WTC11 (cell line): ENCODE data around the gene CDH13.

Experiments used
- CDX4 ChIP-seq: fragments of 250-450 bp; sonication (Bioruptor Pico); IDR thresholded peaks from 2 replicates; pipeline ENCODE4 v1.9.0; 2021; ENCODE audit warnings: moderate library complexity, mild to moderate bottlenecking, inconsistent platforms, borderline replicate concordance
- CTCF ChIP-seq: fragments of 200-600 bp; IDR thresholded peaks from 2 replicates; pipeline ENCODE4 v1.8.0; 2022; ENCODE audit warnings: antibody characterized with exemption
- SP1 ChIP-seq: sonication (generic); formaldehyde crosslinking; conservative IDR thresholded peaks from 2 replicates; pipeline ENCODE4 v1.8.1; 2022; ENCODE audit warnings: missing genetic modification reagents
- TEAD4 ChIP-seq: sonication (generic); formaldehyde crosslinking; IDR thresholded peaks from 2 replicates; pipeline ENCODE4 v1.8.0; 2022; ENCODE audit warnings: mild to moderate bottlenecking, missing genetic modification reagents
- ZNF423 ChIP-seq: fragments of 250-450 bp; sonication (Bioruptor Pico); IDR thresholded peaks from 2 replicates; pipeline ENCODE4 v2.1.2; 2022; ENCODE audit warnings: mild to moderate bottlenecking, moderate library complexity
- TF ChIP-seq, protein P1 (sequence below): sonication (generic); formaldehyde crosslinking; IDR thresholded peaks from 2 replicates; pipeline ENCODE4 v1.8.1; 2023; ENCODE audit warnings: mild to moderate bottlenecking, missing genetic modification reagents
- TF ChIP-seq, protein P2 (sequence below): fragments of 250-450 bp; sonication (Bioruptor Pico); IDR thresholded peaks from 2 replicates; pipeline ENCODE4 v1.9.0; 2021; ENCODE audit warnings: mild to moderate bottlenecking

- no peak for TF ChIP-seq ZNF423 (CRISPR knock-in tag)
- TF ChIP-seq, protein P1, sequence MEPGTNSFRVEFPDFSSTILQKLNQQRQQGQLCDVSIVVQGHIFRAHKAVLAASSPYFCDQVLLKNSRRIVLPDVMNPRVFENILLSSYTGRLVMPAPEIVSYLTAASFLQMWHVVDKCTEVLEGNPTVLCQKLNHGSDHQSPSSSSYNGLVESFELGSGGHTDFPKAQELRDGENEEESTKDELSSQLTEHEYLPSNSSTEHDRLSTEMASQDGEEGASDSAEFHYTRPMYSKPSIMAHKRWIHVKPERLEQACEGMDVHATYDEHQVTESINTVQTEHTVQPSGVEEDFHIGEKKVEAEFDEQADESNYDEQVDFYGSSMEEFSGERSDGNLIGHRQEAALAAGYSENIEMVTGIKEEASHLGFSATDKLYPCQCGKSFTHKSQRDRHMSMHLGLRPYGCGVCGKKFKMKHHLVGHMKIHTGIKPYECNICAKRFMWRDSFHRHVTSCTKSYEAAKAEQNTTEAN: no peak
- no peak for TF ChIP-seq CTCF
- no peak for TF ChIP-seq TEAD4 (CRISPR knock-in tag)
- no peak for TF ChIP-seq CDX4
- TF ChIP-seq SP1 (CRISPR knock-in tag): no peak
- TF ChIP-seq, protein P2, sequence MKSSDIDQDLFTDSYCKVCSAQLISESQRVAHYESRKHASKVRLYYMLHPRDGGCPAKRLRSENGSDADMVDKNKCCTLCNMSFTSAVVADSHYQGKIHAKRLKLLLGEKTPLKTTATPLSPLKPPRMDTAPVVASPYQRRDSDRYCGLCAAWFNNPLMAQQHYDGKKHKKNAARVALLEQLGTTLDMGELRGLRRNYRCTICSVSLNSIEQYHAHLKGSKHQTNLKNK (CRISPR knock-in tag): no peak
These were observed 24.7 kb upstream of the CDH13 start for GRCh38 chr16:82601989-82602640.
